Stimulated activated naive CD8-positive, alpha-beta T cell treated with anti-CD3 and anti-CD28 coated beads, Interleukin-15, Interleukin-2, amounts not matched to agents 100 ng/mL and 50 ng/mL, for 24 hours (primary cell): Measurements from ENCODE around the gene MUC6.
A peak's percentile ranks its signal among the peaks of the same experiment; 100 is the strongest.
"Not testable (repeated sequence)": the region's sequence is repeated elsewhere in the genome, so short reads cannot be mapped to it uniquely, and the experiment has no call there.

Source experiments
- H3K27ac Mint-ChIP-seq: one replicate; pipeline ENCODE4 v1.8.0; 2021; ENCODE audit warnings: mild to moderate bottlenecking, mixed read lengths
- H3K27me3 Mint-ChIP-seq: one replicate; pipeline ENCODE4 v1.8.0; 2021; ENCODE audit warnings: mixed read lengths
- H3K36me3 Mint-ChIP-seq: one replicate; pipeline ENCODE4 v1.8.0; 2021; ENCODE audit warnings: low read depth, mixed read lengths
- H3K4me1 Mint-ChIP-seq: one replicate; pipeline ENCODE4 v1.8.0; 2021; ENCODE audit warnings: low read depth, mixed read lengths
- H3K4me3 Mint-ChIP-seq: one replicate; pipeline ENCODE4 v1.8.0; 2021; ENCODE audit warnings: mild to moderate bottlenecking, mixed read lengths
- H3K9me3 Mint-ChIP-seq: one replicate; pipeline ENCODE4 v1.8.0; 2021; ENCODE audit warnings: mixed read lengths

Gene MUC6

GRCh38 chr11:975827-976226 lies 60.7 kb downstream of the MUC6 start:
- no peaks in the 10 kb centered on the region for H3K9me3 Mint-ChIP-seq
- peaks cover 18% of the 10 kb centered on the region for H3K36me3 Mint-ChIP-seq
- peak overlapping the region; percentile 52 for H3K27ac Mint-ChIP-seq
- H3K27me3 Mint-ChIP-seq: no peaks in the 10 kb centered on the region
- peaks cover 12% of the 10 kb centered on the region for H3K4me1 Mint-ChIP-seq
- H3K4me3 Mint-ChIP-seq: no peak overlapping the region

- H3K27me3 Mint-ChIP-seq, H3K4me3 Mint-ChIP-seq, H3K27ac Mint-ChIP-seq, H3K9me3 Mint-ChIP-seq: not testable (repeated sequence)
- Mint-ChIP-seq H3K4me1 (peaks cover 16% of the 10 kb centered on the region), H3K36me3 (peaks cover 22% of the 10 kb centered on the region)
These were observed 61.1 kb downstream of the MUC6 start for GRCh38 chr11:975376-975775.

GRCh38 chr11:973237-973636 lies 63.3 kb downstream of the MUC6 start:
- H3K27ac Mint-ChIP-seq: no peak overlapping the region
- H3K27me3 Mint-ChIP-seq: no peaks in the 10 kb centered on the region
- peaks cover 35% of the 10 kb centered on the region for H3K4me1 Mint-ChIP-seq
- no peak overlapping the region for H3K4me3 Mint-ChIP-seq
- H3K36me3 Mint-ChIP-seq: peaks cover 22% of the 10 kb centered on the region
- no peaks in the 10 kb centered on the region for H3K9me3 Mint-ChIP-seq

GRCh38 chr11:972523-973211 lies 63.9 kb downstream of the MUC6 start:
- Mint-ChIP-seq H3K4me1 (peaks cover 35% of the 10 kb centered on the region), H3K4me3 (no peak overlapping the region), H3K9me3 (no peaks in the 10 kb centered on the region), H3K27me3 (no peaks in the 10 kb centered on the region), H3K27ac (no peak overlapping the region), H3K36me3 (peaks cover 22% of the 10 kb centered on the region)

- no peak overlapping the region for H3K27ac Mint-ChIP-seq
- H3K4me3 Mint-ChIP-seq: no peak overlapping the region
- peaks cover 32% of the 10 kb centered on the region for H3K4me1 Mint-ChIP-seq
- no peaks in the 10 kb centered on the region for H3K9me3 Mint-ChIP-seq
- H3K27me3 Mint-ChIP-seq: no peaks in the 10 kb centered on the region
- peaks cover 22% of the 10 kb centered on the region for H3K36me3 Mint-ChIP-seq
These were observed 64.7 kb downstream of the MUC6 start for GRCh38 chr11:971731-972365.

- Mint-ChIP-seq H3K27ac (peak overlapping the region; percentile 46), H3K27me3 (no peaks in the 10 kb centered on the region), H3K36me3 (peaks cover 22% of the 10 kb centered on the region), H3K4me3 (no peak overlapping the region), H3K4me1 (peaks cover 34% of the 10 kb centered on the region), H3K9me3 (no peaks in the 10 kb centered on the region)
These were observed 65.3 kb downstream of the MUC6 start for GRCh38 chr11:971092-971690.

GRCh38 chr11:970319-970871 lies 66.1 kb downstream of the MUC6 start:
- Mint-ChIP-seq H3K36me3 (peaks cover 23% of the 10 kb centered on the region), H3K4me1 (peaks cover 37% of the 10 kb centered on the region), H3K27me3 (no peaks in the 10 kb centered on the region), H3K4me3 (peak overlapping the region; percentile 8), H3K9me3 (no peaks in the 10 kb centered on the region), H3K27ac (peak overlapping the region; percentile 65)

GRCh38 chr11:969651-970205 lies 66.8 kb downstream of the MUC6 start:
- peak overlapping the region; percentile 8 for H3K4me3 Mint-ChIP-seq
- peaks cover 40% of the 10 kb centered on the region for H3K4me1 Mint-ChIP-seq
- H3K27me3 Mint-ChIP-seq: no peaks in the 10 kb centered on the region
- peak overlapping the region; percentile 65 for H3K27ac Mint-ChIP-seq
- H3K36me3 Mint-ChIP-seq: peaks cover 23% of the 10 kb centered on the region
- no peaks in the 10 kb centered on the region for H3K9me3 Mint-ChIP-seq

GRCh38 chr11:968822-969221 lies 67.7 kb downstream of the MUC6 start:
- peaks cover 30% of the 10 kb centered on the region for H3K36me3 Mint-ChIP-seq
- no peaks in the 10 kb centered on the region for H3K9me3 Mint-ChIP-seq
- H3K27ac Mint-ChIP-seq: no peak overlapping the region
- H3K4me1 Mint-ChIP-seq: peaks cover 40% of the 10 kb centered on the region
- H3K27me3 Mint-ChIP-seq: no peaks in the 10 kb centered on the region
- no peak overlapping the region for H3K4me3 Mint-ChIP-seq

- Mint-ChIP-seq H3K27me3 (no peaks in the 10 kb centered on the region), H3K4me1 (peaks cover 40% of the 10 kb centered on the region), H3K9me3 (no peaks in the 10 kb centered on the region), H3K36me3 (peaks cover 32% of the 10 kb centered on the region), H3K27ac (no peak overlapping the region), H3K4me3 (no peak overlapping the region)
These were observed 68.3 kb downstream of the MUC6 start for GRCh38 chr11:967995-968751.

GRCh38 chr11:965206-965775 lies 71.2 kb downstream of the MUC6 start:
- H3K4me1 Mint-ChIP-seq: peaks cover 28% of the 10 kb centered on the region
- no peaks in the 10 kb centered on the region for H3K27me3 Mint-ChIP-seq
- H3K27ac Mint-ChIP-seq: no peak overlapping the region
- H3K36me3 Mint-ChIP-seq: peaks cover 23% of the 10 kb centered on the region
- no peak overlapping the region for H3K4me3 Mint-ChIP-seq
- H3K9me3 Mint-ChIP-seq: no peaks in the 10 kb centered on the region

GRCh38 chr11:963852-964251 lies 72.7 kb downstream of the MUC6 start:
- H3K27ac Mint-ChIP-seq: no peak overlapping the region
- no peaks in the 10 kb centered on the region for H3K27me3 Mint-ChIP-seq
- no peaks in the 10 kb centered on the region for H3K9me3 Mint-ChIP-seq
- peaks cover 19% of the 10 kb centered on the region for H3K36me3 Mint-ChIP-seq
- H3K4me3 Mint-ChIP-seq: no peak overlapping the region
- peaks cover 16% of the 10 kb centered on the region for H3K4me1 Mint-ChIP-seq
